Sigmoid colon (tissue), 7 donors: ENCODE measurements around the gene DPP3. TPM values are rescaled to one million over a fixed set of nuclear protein-coding genes. Genes with fewer than 3 reads are reported as not detected.

Experiments
- DNase-seq: peaks from one replicate; pipeline ENCODE4 v3.0.0-alpha.2; 2019
- H3K27ac ChIP-seq, 4 donors: fragments of 200-600 bp; sonication (generic); one replicate each; pipeline ENCODE4 v1.5.1; 2016 to 2019; ENCODE audit warnings: mild to moderate bottlenecking in 1 of 4
- H3K27me3 ChIP-seq, 3 donors: fragments of 200-600 bp; sonication (generic); one replicate each; pipeline ENCODE4 v1.5.1; 2019; ENCODE audit warnings: mild to moderate bottlenecking in 1 of 3
- H3K36me3 ChIP-seq, 4 donors: fragments of 200-600 bp; sonication (generic); one replicate each; pipeline ENCODE4 v1.5.1; 2016 to 2019
- H3K4me1 ChIP-seq, 4 donors: fragments of 200-600 bp; sonication (generic); one replicate each; pipeline ENCODE4 v1.5.1; 2017 to 2019
- H3K4me3 ChIP-seq, 4 donors: fragments of 200-600 bp; sonication (generic); one replicate each; pipeline ENCODE4 v1.5.1; 2017 to 2019; ENCODE audit warnings: mild to moderate bottlenecking in 2 of 4, moderate library complexity in 1 of 4
- H3K9me3 ChIP-seq, 4 donors: fragments of 200-600 bp in 3 of 4; sonication (generic) in 3 of 4; one replicate each; pipeline versions ENCODE4 v1.5.1 to v1.6.1; 2013 to 2019
- CTCF ChIP-seq, 4 experiments: fragments of 450-650 bp in 3 of 4; fragments of 200-600 bp in 1 of 4; IDR thresholded peaks; one replicate each; pipeline ENCODE4 v1.5.1; 2016 to 2019; ENCODE audit warnings: antibody characterized with exemption in 4 of 4, mild to moderate bottlenecking in 3 of 4, moderate library complexity in 2 of 4
- EP300 ChIP-seq, 4 donors: sonication (generic); formaldehyde crosslinking; IDR thresholded peaks; one replicate each; pipeline ENCODE4 v1.6.1; 2017; ENCODE audit warnings: antibody characterized with exemption in 4 of 4
- POLR2A ChIP-seq, 2 donors: fragments of 450-650 bp; IDR thresholded peaks; one replicate each; pipeline ENCODE4 v1.6.1; 2016; ENCODE audit warnings: antibody characterized with exemption in 2 of 2, mild to moderate bottlenecking in 2 of 2, moderate library complexity in 2 of 2
- POLR2AphosphoS5 ChIP-seq, 4 donors: sonication (generic); formaldehyde crosslinking; IDR thresholded peaks; one replicate each; pipeline ENCODE4 v1.6.1; 2017; ENCODE audit warnings: antibody characterized with exemption in 4 of 4
- WGBS, 2 donors: extraction: QIAGEN DNeasy Blood & Tissue Kit; methylation state at CpG; one replicate each; pipeline ENCODE4 v1.1.7; 2013; 5-methylcytosine and 5-hydroxymethylcytosine counted together
- intact Hi-C: fragments of 100-400 bp; cut with DNase I; formaldehyde crosslinking; loops from one replicate; pipeline ENCODE4 v1.15.1; 2023
- polyA plus RNA-seq, 3 donors: library from polyadenylated mRNA; stranded (reverse); fragments of 200-250 nt; gene quantifications; one replicate each; pipeline ENCODE4 v1.2.3, GENCODE V29; 2013
- total RNA-seq, 4 donors: library from RNA; depleted of rRNA; stranded (reverse); fragments of >200 nt; gene quantifications; one replicate each; pipeline ENCODE4 v1.1.0, GENCODE V29; 2016
- donor health status: healthy with polysubstance abuse.
- donor health status: Bipolar disorder and iron deficiency.
- donor health status: healthy.

DPP3 gene
- total and polyA plus RNA-seq, 7 donors: 5.1 to 86.5 (median 15.5) TPM

GRCh38 chr11:66448523-66448922 lies 31.7 kb upstream of the DPP3 start:
- Histone ChIP-seq H3K36me3 (no peaks in the 10 kb centered on the region), H3K27ac (no peak overlapping the region), H3K27me3 (no peaks in the 10 kb centered on the region), H3K9me3 (no peaks in the 10 kb centered on the region), H3K4me1 (no peaks in the 10 kb centered on the region), H3K4me3 (no peak overlapping the region)
- intact Hi-C loops: no loop called here
- WGBS, 2 donors: 78% methylated on average over 4 of the region's 4 CpGs
- TF ChIP-seq POLR2AphosphoS5 (IDR thresholded peaks at IDR 0.05) (no peak), EP300 (IDR thresholded peaks at IDR 0.05) (no peak), POLR2A (IDR thresholded peaks at IDR 0.05) (no peak), CTCF (IDR thresholded peaks at IDR 0.05) (no peak)
- no peak for DNase-seq

- no peak for TF ChIP-seq POLR2AphosphoS5 (IDR thresholded peaks at IDR 0.05)
- TF ChIP-seq CTCF (IDR thresholded peaks at IDR 0.05): no peak
- no peak for TF ChIP-seq POLR2A (IDR thresholded peaks at IDR 0.05)
- TF ChIP-seq EP300 (IDR thresholded peaks at IDR 0.05): no peak
- Histone ChIP-seq H3K4me3 (no peak overlapping the region), H3K36me3 (no peaks in the 10 kb centered on the region), H3K27me3 (no peaks in the 10 kb centered on the region), H3K4me1 (no peaks in the 10 kb centered on the region), H3K27ac (no peak overlapping the region), H3K9me3 (no peaks in the 10 kb centered on the region)
- WGBS, 2 donors: 66 to 73% methylated on average over 4 of the region's 4 CpGs
- intact Hi-C loops: no loop called here
- DNase-seq: no peak
Observed at GRCh38 chr11:66450560-66450959, 29.7 kb upstream of the DPP3 start.

GRCh38 chr11:66451663-66452062 lies 28.6 kb upstream of the DPP3 start:
- Histone ChIP-seq H3K9me3 (no peaks in the 10 kb centered on the region), H3K27ac (no peak overlapping the region), H3K27me3 (no peaks in the 10 kb centered on the region), H3K4me1 (no peaks in the 10 kb centered on the region), H3K4me3 (no peak overlapping the region), H3K36me3 (no peaks in the 10 kb centered on the region)
- 87 to 90% methylated on average over 4 of the region's 4 CpGs for WGBS, 2 donors
- TF ChIP-seq EP300 (IDR thresholded peaks at IDR 0.05) (no peak), CTCF (IDR thresholded peaks at IDR 0.05) (no peak), POLR2A (IDR thresholded peaks at IDR 0.05) (no peak), POLR2AphosphoS5 (IDR thresholded peaks at IDR 0.05) (no peak)
- intact Hi-C loops: no loop called here
- DNase-seq: no peak

- no peaks in the 10 kb centered on the region for H3K9me3 ChIP-seq
- intact Hi-C loops: no loop called here
- H3K27me3 ChIP-seq: no peaks in the 10 kb centered on the region
- H3K4me3 ChIP-seq: no peak overlapping the region
- H3K4me1 ChIP-seq: no peaks in the 10 kb centered on the region
- 33 to 36% methylated on average over 6 of the region's 6 CpGs for WGBS, 2 donors
- no peak for TF ChIP-seq POLR2A (IDR thresholded peaks at IDR 0.05)
- TF ChIP-seq POLR2AphosphoS5 (IDR thresholded peaks at IDR 0.05): no peak
- TF ChIP-seq EP300 (IDR thresholded peaks at IDR 0.05): no peak
- no peak for TF ChIP-seq CTCF (IDR thresholded peaks at IDR 0.05)
- H3K27ac ChIP-seq: no peak overlapping the region
- H3K36me3 ChIP-seq: no peaks in the 10 kb centered on the region
- DNase-seq: no peak
Observed at GRCh38 chr11:66454247-66454646, 26.0 kb upstream of the DPP3 start.

GRCh38 chr11:66454828-66455227 lies 25.4 kb upstream of the DPP3 start:
- intact Hi-C loops: no loop called here
- H3K4me3 ChIP-seq: no peak overlapping the region
- H3K4me1 ChIP-seq: no peaks in the 10 kb centered on the region
- TF ChIP-seq POLR2A (IDR thresholded peaks at IDR 0.05) (no peak), POLR2AphosphoS5 (IDR thresholded peaks at IDR 0.05) (no peak), CTCF (IDR thresholded peaks at IDR 0.05) (no peak), EP300 (IDR thresholded peaks at IDR 0.05) (no peak)
- DNase-seq: no peak
- no peak overlapping the region for H3K27ac ChIP-seq
- H3K27me3 ChIP-seq: no peaks in the 10 kb centered on the region
- H3K36me3 ChIP-seq: no peaks in the 10 kb centered on the region
- 52 to 55% methylated on average over 3 of the region's 3 CpGs for WGBS, 2 donors
- H3K9me3 ChIP-seq: no peaks in the 10 kb centered on the region
